ENCODE data around the gene MMP17. TPM values are rescaled to one million over a fixed set of nuclear protein-coding genes. Genes with fewer than 3 reads are reported as not detected.

MMP17 gene
- total and polyA plus RNA-seq, 10 of the 15 experiments (the other 5 are each of a cell fraction or from before 2014, with no cell fraction given), result 0.11 to 0.28 (median 0.23) TPM; not detected in 7

DNA sequence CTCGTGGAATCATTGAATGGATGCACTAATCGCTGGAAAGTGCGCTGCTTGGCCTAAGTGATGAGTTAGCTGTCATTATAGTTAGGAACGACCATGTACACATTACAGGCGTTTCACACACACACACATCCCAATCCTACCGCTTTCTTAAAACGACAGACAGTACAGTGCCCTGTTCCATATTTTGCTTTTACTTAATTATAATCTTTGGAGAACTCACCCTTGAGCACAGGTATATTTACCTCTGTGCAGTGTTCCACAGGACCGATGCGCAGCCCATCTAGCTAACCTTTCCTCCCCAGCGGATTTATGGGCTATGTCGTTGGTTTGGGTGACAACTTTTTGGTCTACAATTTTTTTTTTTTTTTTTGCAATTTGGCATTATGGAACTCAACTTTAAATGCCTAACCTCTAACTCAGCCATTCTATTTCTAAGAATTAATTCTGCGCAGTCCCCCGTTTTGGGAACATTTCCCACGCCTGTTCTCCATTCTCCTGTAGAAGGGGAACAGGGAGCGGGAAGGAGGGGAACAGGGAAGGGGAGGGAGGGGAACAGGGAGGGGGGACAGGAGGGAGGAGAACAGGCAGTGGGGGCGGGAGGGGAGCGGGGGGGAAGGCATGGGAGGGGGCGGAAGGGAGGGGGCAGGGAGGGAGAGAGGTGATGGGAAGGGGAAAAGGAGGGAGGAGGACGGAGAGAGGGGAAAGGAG is 65.6 kb downstream of the MMP17 start:
- WGBS (ENCODE audit: insufficient coverage, insufficient replicate concordance, low lambda C conversion rate, missing lambda C conversion rate), result 64% methylated on average over 14 of the region's 19 CpGs
- CTCF ChIA-PET, result interaction anchor here (0.7 kb wide), 1 partner anchor 18 kb away, joined by 3 read pairs; no protein-coding TSS in a partner anchor
- no TSS peak for BruUV-seq (replicated peaks)
- POLR2A ChIA-PET, result interaction anchor here (0.7 kb wide), 1 partner anchor 243 kb away, joined by 4 read pairs; no protein-coding TSS in a partner anchor
- Histone ChIP-seq H3K9me3 (replicated peaks; ENCODE audit: control insufficient read depth, insufficient read depth, low read length) (no peaks in the 10 kb centered on the region), H3K27me3 (replicated peaks in 1 of 2; ENCODE audit: control insufficient read depth in 2 of 2, insufficient read depth in 2 of 2, low read length in 1 of 2) (no peaks in the 10 kb centered on the region; a peak in 1 of 4 replicates), H3K36me3 (ENCODE audit: control insufficient read depth in 2 of 2, insufficient read depth in 2 of 2, low read length in 1 of 2) (no peaks in the 10 kb centered on the region), H4K20me1 (ENCODE audit: control insufficient read depth, insufficient read depth) (no peaks in the 10 kb centered on the region), H2AFZ (ENCODE audit: control insufficient read depth, low read depth, low read length) (no peak overlapping the region), H3K4me1 (ENCODE audit: control insufficient read depth, insufficient read depth, low read length) (peaks cover 12% of the 10 kb centered on the region), H3K79me2 (ENCODE audit: control insufficient read depth, insufficient read depth, low read length) (no peaks in the 10 kb centered on the region), H3K4me3 (no peak overlapping the region), H3K4me2 (ENCODE audit: control insufficient read depth, insufficient read depth) (no peak overlapping the region), H3K9ac (ENCODE audit: control insufficient read depth, insufficient read depth, low read length) (no peak overlapping the region), H3K27ac (ENCODE audit: control insufficient read depth, insufficient read depth) (no peak overlapping the region)
- ATAC-seq, result no peak
- SMC1A ChIA-PET (ENCODE audit: uncharacterized antibody, unreplicated experiment), result no interaction called here
- no peak for FAIRE-seq
- in situ Hi-C loops (cut with MboI), result no loop called here
- intact Hi-C loops (cut with micrococcal nuclease; ENCODE audit: unreplicated experiment), result loop anchor here (2.0 kb wide), 1 partner anchor 35 kb away; the partner anchor contains the start of gene PUS1
- RAD21 ChIA-PET (ENCODE audit: unreplicated experiment), result no interaction called here
- DNase-seq (ENCODE audit: low read depth, low spot score), result no peak
- TF ChIP-seq POU2F2 (IDR thresholded peaks at IDR 0.05; ENCODE audit: borderline replicate concordance, low read depth, low read length), result no peak
- TF ChIP-seq, protein P1, sequence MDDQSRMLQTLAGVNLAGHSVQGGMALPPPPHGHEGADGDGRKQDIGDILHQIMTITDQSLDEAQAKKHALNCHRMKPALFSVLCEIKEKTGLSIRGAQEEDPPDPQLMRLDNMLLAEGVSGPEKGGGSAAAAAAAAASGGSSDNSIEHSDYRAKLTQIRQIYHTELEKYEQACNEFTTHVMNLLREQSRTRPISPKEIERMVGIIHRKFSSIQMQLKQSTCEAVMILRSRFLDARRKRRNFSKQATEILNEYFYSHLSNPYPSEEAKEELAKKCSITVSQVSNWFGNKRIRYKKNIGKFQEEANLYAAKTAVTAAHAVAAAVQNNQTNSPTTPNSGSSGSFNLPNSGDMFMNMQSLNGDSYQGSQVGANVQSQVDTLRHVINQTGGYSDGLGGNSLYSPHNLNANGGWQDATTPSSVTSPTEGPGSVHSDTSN (IDR thresholded peaks at IDR 0.05; ENCODE audit: insufficient replicate concordance, low read depth, low read length), result no peak
- TF ChIP-seq SMC3 (IDR thresholded peaks at IDR 0.05; ENCODE audit: borderline replicate concordance, low read length), result no peak
- no peak for TF ChIP-seq ZBED1 (IDR thresholded peaks at IDR 0.05; ENCODE audit: borderline replicate concordance)
- TF ChIP-seq, protein P2, sequence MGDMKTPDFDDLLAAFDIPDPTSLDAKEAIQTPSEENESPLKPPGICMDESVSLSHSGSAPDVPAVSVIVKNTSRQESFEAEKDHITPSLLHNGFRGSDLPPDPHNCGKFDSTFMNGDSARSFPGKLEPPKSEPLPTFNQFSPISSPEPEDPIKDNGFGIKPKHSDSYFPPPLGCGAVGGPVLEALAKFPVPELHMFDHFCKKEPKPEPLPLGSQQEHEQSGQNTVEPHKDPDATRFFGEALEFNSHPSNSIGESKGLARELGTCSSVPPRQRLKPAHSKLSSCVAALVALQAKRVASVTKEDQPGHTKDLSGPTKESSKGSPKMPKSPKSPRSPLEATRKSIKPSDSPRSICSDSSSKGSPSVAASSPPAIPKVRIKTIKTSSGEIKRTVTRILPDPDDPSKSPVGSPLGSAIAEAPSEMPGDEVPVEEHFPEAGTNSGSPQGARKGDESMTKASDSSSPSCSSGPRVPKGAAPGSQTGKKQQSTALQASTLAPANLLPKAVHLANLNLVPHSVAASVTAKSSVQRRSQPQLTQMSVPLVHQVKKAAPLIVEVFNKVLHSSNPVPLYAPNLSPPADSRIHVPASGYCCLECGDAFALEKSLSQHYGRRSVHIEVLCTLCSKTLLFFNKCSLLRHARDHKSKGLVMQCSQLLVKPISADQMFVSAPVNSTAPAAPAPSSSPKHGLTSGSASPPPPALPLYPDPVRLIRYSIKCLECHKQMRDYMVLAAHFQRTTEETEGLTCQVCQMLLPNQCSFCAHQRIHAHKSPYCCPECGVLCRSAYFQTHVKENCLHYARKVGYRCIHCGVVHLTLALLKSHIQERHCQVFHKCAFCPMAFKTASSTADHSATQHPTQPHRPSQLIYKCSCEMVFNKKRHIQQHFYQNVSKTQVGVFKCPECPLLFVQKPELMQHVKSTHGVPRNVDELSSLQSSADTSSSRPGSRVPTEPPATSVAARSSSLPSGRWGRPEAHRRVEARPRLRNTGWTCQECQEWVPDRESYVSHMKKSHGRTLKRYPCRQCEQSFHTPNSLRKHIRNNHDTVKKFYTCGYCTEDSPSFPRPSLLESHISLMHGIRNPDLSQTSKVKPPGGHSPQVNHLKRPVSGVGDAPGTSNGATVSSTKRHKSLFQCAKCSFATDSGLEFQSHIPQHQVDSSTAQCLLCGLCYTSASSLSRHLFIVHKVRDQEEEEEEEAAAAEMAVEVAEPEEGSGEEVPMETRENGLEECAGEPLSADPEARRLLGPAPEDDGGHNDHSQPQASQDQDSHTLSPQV (IDR thresholded peaks at IDR 0.05), result no peak
- no peak for TF ChIP-seq CEBPB (IDR thresholded peaks at IDR 0.05; ENCODE audit: borderline replicate concordance in 1 of 2, low read depth in 2 of 2, low read length in 2 of 2)
- no peak for TF ChIP-seq IRF4 (IDR thresholded peaks at IDR 0.05; ENCODE audit: low read depth, low read length)
- TF ChIP-seq, protein P3, sequence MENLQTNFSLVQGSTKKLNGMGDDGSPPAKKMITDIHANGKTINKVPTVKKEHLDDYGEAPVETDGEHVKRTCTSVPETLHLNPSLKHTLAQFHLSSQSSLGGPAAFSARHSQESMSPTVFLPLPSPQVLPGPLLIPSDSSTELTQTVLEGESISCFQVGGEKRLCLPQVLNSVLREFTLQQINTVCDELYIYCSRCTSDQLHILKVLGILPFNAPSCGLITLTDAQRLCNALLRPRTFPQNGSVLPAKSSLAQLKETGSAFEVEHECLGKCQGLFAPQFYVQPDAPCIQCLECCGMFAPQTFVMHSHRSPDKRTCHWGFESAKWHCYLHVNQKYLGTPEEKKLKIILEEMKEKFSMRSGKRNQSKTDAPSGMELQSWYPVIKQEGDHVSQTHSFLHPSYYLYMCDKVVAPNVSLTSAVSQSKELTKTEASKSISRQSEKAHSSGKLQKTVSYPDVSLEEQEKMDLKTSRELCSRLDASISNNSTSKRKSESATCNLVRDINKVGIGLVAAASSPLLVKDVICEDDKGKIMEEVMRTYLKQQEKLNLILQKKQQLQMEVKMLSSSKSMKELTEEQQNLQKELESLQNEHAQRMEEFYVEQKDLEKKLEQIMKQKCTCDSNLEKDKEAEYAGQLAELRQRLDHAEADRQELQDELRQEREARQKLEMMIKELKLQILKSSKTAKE (IDR thresholded peaks at IDR 0.05; ENCODE audit: low read depth, poor library complexity, severe bottlenecking), result no peak
- TF ChIP-seq SREBF1 (IDR thresholded peaks at IDR 0.05; ENCODE audit: low read length), result no peak
- no peak for TF ChIP-seq EZH2 (IDR thresholded peaks at IDR 0.05; ENCODE audit: borderline replicate concordance, control insufficient read depth, low read depth, low read length)
- TF ChIP-seq CHD2 (IDR thresholded peaks at IDR 0.05; ENCODE audit: borderline replicate concordance, low read depth, low read length), result no peak
- TF ChIP-seq IKZF2 (IDR thresholded peaks at IDR 0.05), result no peak
- no peak for TF ChIP-seq BACH1 (IDR thresholded peaks at IDR 0.05; ENCODE audit: borderline replicate concordance)
- TF ChIP-seq POLR2A (IDR thresholded peaks at IDR 0.05; ENCODE audit: low read depth, low read length), result no peak
- TF ChIP-seq, protein P4, sequence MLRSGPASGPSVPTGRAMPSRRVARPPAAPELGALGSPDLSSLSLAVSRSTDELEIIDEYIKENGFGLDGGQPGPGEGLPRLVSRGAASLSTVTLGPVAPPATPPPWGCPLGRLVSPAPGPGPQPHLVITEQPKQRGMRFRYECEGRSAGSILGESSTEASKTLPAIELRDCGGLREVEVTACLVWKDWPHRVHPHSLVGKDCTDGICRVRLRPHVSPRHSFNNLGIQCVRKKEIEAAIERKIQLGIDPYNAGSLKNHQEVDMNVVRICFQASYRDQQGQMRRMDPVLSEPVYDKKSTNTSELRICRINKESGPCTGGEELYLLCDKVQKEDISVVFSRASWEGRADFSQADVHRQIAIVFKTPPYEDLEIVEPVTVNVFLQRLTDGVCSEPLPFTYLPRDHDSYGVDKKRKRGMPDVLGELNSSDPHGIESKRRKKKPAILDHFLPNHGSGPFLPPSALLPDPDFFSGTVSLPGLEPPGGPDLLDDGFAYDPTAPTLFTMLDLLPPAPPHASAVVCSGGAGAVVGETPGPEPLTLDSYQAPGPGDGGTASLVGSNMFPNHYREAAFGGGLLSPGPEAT (IDR thresholded peaks at IDR 0.05; ENCODE audit: low read depth), result no peak

All from GM12878 (cell line).